ENCODE results near the gene TMEM63A.
"Not testable (repeated sequence)": the region's sequence is repeated elsewhere in the genome, so short reads cannot be mapped to it uniquely, and the experiment has no call there.

TMEM63A gene

GRCh38 chr1:225888898-225889601 lies 6.9 kb upstream of the TMEM63A start, which contains the start of gene LEFTY1:
LEFTY1 (minus strand) TSS chr1:225889146; CDS start chr1:225889066, 80 bp downstream.
- no peak for DNase-seq (ENCODE audit: low read depth)
- no peak within 1 kb of the TSS for H3K4me3 ChIP-seq (ENCODE audit: low read length)
- no peak for TF ChIP-seq CTCF (conservative IDR thresholded peaks at IDR 0.05; ENCODE audit: low read length)

- H3K4me3 ChIP-seq (ENCODE audit: low read length), result no peak overlapping the region
- DNase-seq (ENCODE audit: low read depth), result no peak
- no peak for TF ChIP-seq CTCF (conservative IDR thresholded peaks at IDR 0.05; ENCODE audit: low read length)
These were observed 6.2 kb upstream of the TMEM63A start for GRCh38 chr1:225888289-225888897.

GRCh38 chr1:225887554-225888288 lies 5.5 kb upstream of the TMEM63A start:
- DNase-seq (ENCODE audit: low read depth); H3K4me3 ChIP-seq (ENCODE audit: low read length): not testable (repeated sequence)

GRCh38 chr1:225887030-225887314 lies 4.8 kb upstream of the TMEM63A start:
- H3K4me3 ChIP-seq (ENCODE audit: low read length), result no peak overlapping the region
- no peak for TF ChIP-seq CTCF (conservative IDR thresholded peaks at IDR 0.05; ENCODE audit: low read length)

GRCh38 chr1:225886159-225887029 lies 4.2 kb upstream of the TMEM63A start:
- no peak for DNase-seq (ENCODE audit: low read depth)
- TF ChIP-seq CTCF (conservative IDR thresholded peaks at IDR 0.05; ENCODE audit: low read length), result no peak
- H3K4me3 ChIP-seq (ENCODE audit: low read length), result no peak overlapping the region

More at GRCh38 chr1:225887030-225887314, 4.8 kb upstream of the TMEM63A start:
- no peak for DNase-seq (ENCODE audit: low read depth)

GRCh38 chr1:225885336-225885735 lies 3.2 kb upstream of the TMEM63A start:
- TF ChIP-seq CTCF (conservative IDR thresholded peaks at IDR 0.05; ENCODE audit: low read length), result no peak
- no peak overlapping the region for H3K4me3 ChIP-seq (ENCODE audit: low read length)
- no peak for DNase-seq (ENCODE audit: low read depth)

Measured in AG10803 (cell line).